WTC11 (cell line): Measurements from ENCODE around the gene SLC30A3. TPM values are rescaled to one million over a fixed set of nuclear protein-coding genes. Genes with fewer than 3 reads are reported as not detected.

ENCODE experiments used
- ATAC-seq: fragments of 200-7000 bp; cut with Tn5 transposase; 2 replicates; pipeline ENCODE4 v1.10.0; 2021; ENCODE audit warnings: mild to moderate bottlenecking, moderate library complexity
- CTCF ChIA-PET: fragments of 300-600 bp; sonication (Branson Sonifier 250); formaldehyde crosslinking; loops from one replicate; lab custom pipeline; 2021; ENCODE audit warnings: antibody characterized with exemption; lab: Charles Lee
- POLR2A ChIA-PET: fragments of 350-600 bp; sonication (Branson Sonifier 250); formaldehyde crosslinking; loops from one replicate; lab custom pipeline; 2021; ENCODE audit warnings: antibody characterized with exemption; lab: Charles Lee
- DNase-seq: peaks from one replicate; pipeline ENCODE4 v3.0.0; 2021; ENCODE audit warnings: low spot score
- H3K27ac Mint-ChIP-seq: 2 replicates; pipeline ENCODE4 v1.8.0; 2021; ENCODE audit warnings: mixed read lengths
- H3K27me3 Mint-ChIP-seq: 2 replicates; pipeline ENCODE4 v1.8.0; 2021; ENCODE audit warnings: low read depth, mild to moderate bottlenecking, moderate library complexity, mixed read lengths
- H3K36me3 Mint-ChIP-seq: 2 replicates; pipeline ENCODE4 v1.8.0; 2021; ENCODE audit warnings: mixed read lengths
- H3K4me1 Mint-ChIP-seq: 2 replicates; pipeline ENCODE4 v1.8.0; 2022; ENCODE audit warnings: mixed read lengths
- H3K4me3 Mint-ChIP-seq: 2 replicates; pipeline ENCODE4 v1.8.0; 2021; ENCODE audit warnings: mild to moderate bottlenecking, moderate library complexity, mixed read lengths
- H3K9me3 Mint-ChIP-seq: 2 replicates; pipeline ENCODE4 v1.8.0; 2021; ENCODE audit warnings: mixed read lengths
- AFF4 ChIP-seq: sonication (generic); formaldehyde crosslinking; IDR thresholded peaks from 2 replicates; pipeline ENCODE4 v1.8.1; 2023; ENCODE audit warnings: mild to moderate bottlenecking, missing genetic modification reagents, borderline replicate concordance
- ATF3 ChIP-seq: sonication (generic); formaldehyde crosslinking; conservative IDR thresholded peaks from 2 replicates; pipeline ENCODE4 v1.8.1; 2022; ENCODE audit warnings: mild to moderate bottlenecking, missing genetic modification reagents
- E2F1 ChIP-seq: sonication (generic); formaldehyde crosslinking; IDR thresholded peaks from 2 replicates; pipeline ENCODE4 v1.8.0; 2022; ENCODE audit warnings: mild to moderate bottlenecking, missing genetic modification reagents
- ETV6 ChIP-seq: sonication (generic); formaldehyde crosslinking; IDR thresholded peaks from 2 replicates; pipeline ENCODE4 v1.8.1; 2022; ENCODE audit warnings: mild to moderate bottlenecking, missing genetic modification reagents
- FOXP1 ChIP-seq: sonication (generic); formaldehyde crosslinking; IDR thresholded peaks from 2 replicates; pipeline ENCODE4 v1.8.0; 2022; ENCODE audit warnings: missing genetic modification reagents, mild to moderate bottlenecking, moderate library complexity, borderline replicate concordance
- HMGA2 ChIP-seq: fragments of 250-450 bp; sonication (Bioruptor Pico); IDR thresholded peaks from 2 replicates; pipeline ENCODE4 v1.4.0; 2021; ENCODE audit warnings: mild to moderate bottlenecking, moderate library complexity
- JUN ChIP-seq: sonication (generic); formaldehyde crosslinking; IDR thresholded peaks from 2 replicates; pipeline ENCODE4 v1.8.0; 2023; ENCODE audit warnings: mild to moderate bottlenecking, missing genetic modification reagents
- KAT7 ChIP-seq: sonication (generic); formaldehyde crosslinking; IDR thresholded peaks from 2 replicates; pipeline ENCODE4 v1.8.1; 2023; ENCODE audit warnings: missing genetic modification reagents, mild to moderate bottlenecking, borderline replicate concordance
- NFATC4 ChIP-seq: fragments of 250-450 bp; sonication (Bioruptor Pico); IDR thresholded peaks from 2 replicates; pipeline ENCODE4 v1.9.0; 2021; ENCODE audit warnings: mild to moderate bottlenecking
- NR1H2 ChIP-seq: sonication (generic); formaldehyde crosslinking; IDR thresholded peaks from 2 replicates; pipeline ENCODE4 v1.9.0; 2021; ENCODE audit warnings: mild to moderate bottlenecking, moderate library complexity, missing genetic modification reagents
- NR2C2 ChIP-seq: sonication (generic); formaldehyde crosslinking; IDR thresholded peaks from 2 replicates; pipeline ENCODE4 v1.8.0; 2022; ENCODE audit warnings: mild to moderate bottlenecking, missing genetic modification reagents
- RELA ChIP-seq: sonication (generic); formaldehyde crosslinking; IDR thresholded peaks from 2 replicates; pipeline ENCODE4 v1.8.1; 2022; ENCODE audit warnings: missing genetic modification reagents, mild to moderate bottlenecking, borderline replicate concordance
- SOX15 ChIP-seq: fragments of 250-450 bp; sonication (Bioruptor Pico); IDR thresholded peaks from 2 replicates; pipeline ENCODE4 v1.9.0; 2021; ENCODE audit warnings: mild to moderate bottlenecking
- SP1 ChIP-seq: sonication (generic); formaldehyde crosslinking; conservative IDR thresholded peaks from 2 replicates; pipeline ENCODE4 v1.8.1; 2022; ENCODE audit warnings: missing genetic modification reagents
- TCF7 ChIP-seq: sonication (generic); formaldehyde crosslinking; IDR thresholded peaks from 2 replicates; pipeline ENCODE4 v1.8.0; 2022; ENCODE audit warnings: mild to moderate bottlenecking, low read depth, missing genetic modification reagents, moderate library complexity
- USF1 ChIP-seq: sonication (generic); formaldehyde crosslinking; IDR thresholded peaks from 2 replicates; pipeline ENCODE4 v1.8.0; 2022; ENCODE audit warnings: mild to moderate bottlenecking, missing genetic modification reagents
- ZBTB21 ChIP-seq: sonication (generic); formaldehyde crosslinking; IDR thresholded peaks from 2 replicates; pipeline ENCODE4 v1.8.1; 2023; ENCODE audit warnings: mild to moderate bottlenecking, missing genetic modification reagents, borderline replicate concordance
- ZNF512 ChIP-seq: sonication (generic); formaldehyde crosslinking; IDR thresholded peaks from 2 replicates; pipeline ENCODE4 v1.8.1; 2022; ENCODE audit warnings: missing genetic modification reagents, borderline replicate concordance
- ZNF532 ChIP-seq: fragments of 250-450 bp; sonication (Bioruptor Pico); IDR thresholded peaks from 2 replicates; pipeline ENCODE4 v1.9.0; 2021; ENCODE audit warnings: mild to moderate bottlenecking, borderline replicate concordance
- total RNA-seq: library from RNA; stranded (reverse); gene quantifications from 3 replicates; pipeline ENCODE4 v1.2.3, GENCODE V29; 2021
- TF ChIP-seq, protein P1 (sequence below): sonication (generic); formaldehyde crosslinking; IDR thresholded peaks from 2 replicates; pipeline ENCODE4 v1.8.1; 2023; ENCODE audit warnings: mild to moderate bottlenecking, missing genetic modification reagents, moderate library complexity

SLC30A3 gene
- total RNA-seq, 1 experiment from 2014 or later: 8.9 TPM

GRCh38 chr2:27264753-27265535 lies 2.1 kb upstream of the SLC30A3 start (continued):
- no peak for TF ChIP-seq ZNF532 (CRISPR knock-in tag)
- peak; percentile 93 for TF ChIP-seq ETV6 (CRISPR knock-in tag)
- 0 out of 2 replicates have a peak, but pooled peaks have one; percentile 42 for TF ChIP-seq ZNF512 (CRISPR knock-in tag)
- TF ChIP-seq TCF7: 0 out of 2 replicates have a peak, but pooled peaks have one; percentile 71
- peak; percentile 54; the same call in 1 of the 2 replicates for TF ChIP-seq NR1H2
- TF ChIP-seq E2F1 (CRISPR knock-in tag): peak; percentile 95
- TF ChIP-seq NR2C2: no peak
- TF ChIP-seq RELA (CRISPR knock-in tag): peak; percentile 91
- no peak for TF ChIP-seq NFATC4 (CRISPR knock-in tag)
- peak; percentile 97 for TF ChIP-seq FOXP1 (CRISPR knock-in tag)
- no peak for TF ChIP-seq JUN (CRISPR knock-in tag)
- TF ChIP-seq, protein P1, sequence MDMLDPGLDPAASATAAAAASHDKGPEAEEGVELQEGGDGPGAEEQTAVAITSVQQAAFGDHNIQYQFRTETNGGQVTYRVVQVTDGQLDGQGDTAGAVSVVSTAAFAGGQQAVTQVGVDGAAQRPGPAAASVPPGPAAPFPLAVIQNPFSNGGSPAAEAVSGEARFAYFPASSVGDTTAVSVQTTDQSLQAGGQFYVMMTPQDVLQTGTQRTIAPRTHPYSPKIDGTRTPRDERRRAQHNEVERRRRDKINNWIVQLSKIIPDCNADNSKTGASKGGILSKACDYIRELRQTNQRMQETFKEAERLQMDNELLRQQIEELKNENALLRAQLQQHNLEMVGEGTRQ (CRISPR knock-in tag): peak; percentile 90
- TF ChIP-seq SOX15: no peak
- TF ChIP-seq SP1: no peak
- TF ChIP-seq ZBTB21: 0 out of 2 replicates have a peak, but pooled peaks have one; percentile 27

GRCh38 chr2:27264253-27264752 lies 1.5 kb upstream of the SLC30A3 start:
- ChIA-PET CTCF (interaction anchor here (0.9 to 7.7 kb wide), 11 partner anchors 9 to 130 kb away, joined by 3 to 124 read pairs (median 8); partner anchors contain the start of genes DNAJC5G, PREB and TRIM54), POLR2A (interaction anchor here (1.9 kb wide), 1 partner anchor 93 kb away, joined by 4 read pairs; the partner anchor contains the start of gene GTF3C2)
- DNase-seq (peak; percentile 45), ATAC-seq (peak; percentile 25)
- peaks cover 26% of the 10 kb centered on the region for H3K4me1 Mint-ChIP-seq
- H3K4me3 Mint-ChIP-seq: peak overlapping the region; percentile 93
- no peaks in the 10 kb centered on the region for H3K36me3 Mint-ChIP-seq
- no peaks in the 10 kb centered on the region for H3K9me3 Mint-ChIP-seq
- no peak overlapping the region for H3K27ac Mint-ChIP-seq
- peaks cover 27% of the 10 kb centered on the region for H3K27me3 Mint-ChIP-seq
- TF ChIP-seq ATF3 (CRISPR knock-in tag) (no peak), HMGA2 (CRISPR knock-in tag) (no peak), USF1 (CRISPR knock-in tag) (0 out of 2 replicates have a peak, but pooled peaks have one; percentile 24), AFF4 (CRISPR knock-in tag) (no peak), KAT7 (CRISPR knock-in tag) (no peak)
